ENCODE measurements around the gene WDR72.

WDR72 gene

DNA sequence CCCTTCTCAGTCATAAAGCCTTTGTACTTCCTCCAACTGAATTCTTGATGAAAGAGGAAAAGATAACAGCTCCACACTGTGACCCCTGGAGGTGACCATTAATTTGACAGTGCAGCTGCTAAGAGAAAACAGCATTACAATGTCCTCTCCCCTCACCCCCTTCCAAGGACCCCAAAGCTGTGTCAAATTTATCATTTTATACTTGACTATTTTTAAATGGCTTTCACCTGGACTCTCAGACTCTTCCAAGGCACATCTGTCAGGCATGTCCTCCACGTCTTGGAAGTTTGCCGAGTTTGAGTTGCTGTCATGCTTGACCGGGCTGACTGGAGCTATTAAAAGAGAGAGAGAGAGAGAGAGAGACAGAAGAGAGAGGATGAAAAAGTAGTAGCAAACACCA is 236.5 kb downstream of the WDR72 start:
- no peak overlapping the region for H3K4me3 ChIP-seq (ENCODE audit: low read depth, low read length)
- DNase-seq (ENCODE audit: low read depth), result no peak
- TF ChIP-seq, protein P1, sequence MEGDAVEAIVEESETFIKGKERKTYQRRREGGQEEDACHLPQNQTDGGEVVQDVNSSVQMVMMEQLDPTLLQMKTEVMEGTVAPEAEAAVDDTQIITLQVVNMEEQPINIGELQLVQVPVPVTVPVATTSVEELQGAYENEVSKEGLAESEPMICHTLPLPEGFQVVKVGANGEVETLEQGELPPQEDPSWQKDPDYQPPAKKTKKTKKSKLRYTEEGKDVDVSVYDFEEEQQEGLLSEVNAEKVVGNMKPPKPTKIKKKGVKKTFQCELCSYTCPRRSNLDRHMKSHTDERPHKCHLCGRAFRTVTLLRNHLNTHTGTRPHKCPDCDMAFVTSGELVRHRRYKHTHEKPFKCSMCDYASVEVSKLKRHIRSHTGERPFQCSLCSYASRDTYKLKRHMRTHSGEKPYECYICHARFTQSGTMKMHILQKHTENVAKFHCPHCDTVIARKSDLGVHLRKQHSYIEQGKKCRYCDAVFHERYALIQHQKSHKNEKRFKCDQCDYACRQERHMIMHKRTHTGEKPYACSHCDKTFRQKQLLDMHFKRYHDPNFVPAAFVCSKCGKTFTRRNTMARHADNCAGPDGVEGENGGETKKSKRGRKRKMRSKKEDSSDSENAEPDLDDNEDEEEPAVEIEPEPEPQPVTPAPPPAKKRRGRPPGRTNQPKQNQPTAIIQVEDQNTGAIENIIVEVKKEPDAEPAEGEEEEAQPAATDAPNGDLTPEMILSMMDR (conservative IDR thresholded peaks at IDR 0.05; ENCODE audit: low read depth, low read length), result no peak

DNA sequence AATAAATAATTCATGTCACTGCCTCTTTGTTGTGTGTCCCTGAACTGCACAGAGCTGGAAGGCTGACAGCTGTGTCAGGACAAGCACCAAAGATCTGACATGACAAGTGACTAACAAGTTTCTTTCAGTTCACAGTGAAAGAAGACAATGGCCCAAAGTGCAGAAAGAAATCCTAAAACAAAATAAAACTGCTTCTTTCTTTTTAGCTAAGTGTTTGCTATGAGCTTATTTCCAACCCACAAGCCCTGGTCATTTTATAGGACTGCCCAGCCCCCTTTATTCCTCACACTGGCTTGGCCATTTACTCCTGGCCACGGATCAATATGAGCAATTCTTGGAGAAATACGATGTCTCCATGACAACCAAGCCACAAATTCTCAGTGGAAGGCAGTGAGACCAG is 238.5 kb downstream of the WDR72 start:
- TF ChIP-seq, protein P1 (conservative IDR thresholded peaks at IDR 0.05; ENCODE audit: low read depth, low read length), result no peak
- no peak for DNase-seq (ENCODE audit: low read depth)
- H3K4me3 ChIP-seq (ENCODE audit: low read depth, low read length), result no peak overlapping the region

DNA sequence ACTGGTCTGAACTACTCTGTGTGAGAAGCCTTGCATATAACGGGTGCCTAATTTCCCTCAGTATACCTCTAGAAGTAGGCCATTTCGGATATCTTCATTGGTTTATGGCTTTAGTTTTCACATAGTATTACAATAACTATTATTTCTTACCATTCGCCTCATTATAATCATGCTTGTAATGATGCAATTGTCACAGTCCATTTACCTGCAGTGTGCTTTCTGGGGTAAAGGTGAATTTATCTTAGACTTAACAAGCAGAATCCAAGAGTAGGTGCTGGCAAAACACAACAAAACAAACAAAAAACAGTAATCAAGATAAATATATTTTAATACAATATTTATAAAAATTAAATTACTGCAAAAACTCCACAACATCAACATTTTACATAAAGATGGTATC is 246.0 kb downstream of the WDR72 start:
- no peak for DNase-seq (ENCODE audit: low read depth)
- TF ChIP-seq, protein P1 (conservative IDR thresholded peaks at IDR 0.05; ENCODE audit: low read depth, low read length), result no peak
- no peak overlapping the region for H3K4me3 ChIP-seq (ENCODE audit: low read depth, low read length)

DNA sequence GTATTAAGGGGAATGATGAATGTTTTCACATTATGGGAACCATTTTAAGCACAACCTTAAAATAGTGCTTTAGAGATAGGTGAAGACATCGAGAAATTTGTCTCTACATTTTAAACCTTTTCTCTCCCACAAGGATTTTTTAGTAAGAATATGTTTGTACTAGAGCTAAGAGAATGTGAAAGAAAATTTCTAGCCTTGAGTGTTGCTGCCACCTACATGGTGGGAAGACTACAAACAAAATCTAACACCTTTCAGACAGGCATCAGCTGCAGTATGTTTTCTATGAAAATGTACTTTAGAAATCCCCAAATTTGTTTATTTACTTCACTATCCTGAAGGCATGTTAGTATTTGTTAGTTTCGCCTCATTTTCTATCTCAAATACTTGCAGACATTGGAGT is 247.4 kb downstream of the WDR72 start:
- DNase-seq (ENCODE audit: low read depth), result no peak
- TF ChIP-seq, protein P1 (conservative IDR thresholded peaks at IDR 0.05; ENCODE audit: low read depth, low read length), result no peak
- no peak overlapping the region for H3K4me3 ChIP-seq (ENCODE audit: low read depth, low read length)

DNA sequence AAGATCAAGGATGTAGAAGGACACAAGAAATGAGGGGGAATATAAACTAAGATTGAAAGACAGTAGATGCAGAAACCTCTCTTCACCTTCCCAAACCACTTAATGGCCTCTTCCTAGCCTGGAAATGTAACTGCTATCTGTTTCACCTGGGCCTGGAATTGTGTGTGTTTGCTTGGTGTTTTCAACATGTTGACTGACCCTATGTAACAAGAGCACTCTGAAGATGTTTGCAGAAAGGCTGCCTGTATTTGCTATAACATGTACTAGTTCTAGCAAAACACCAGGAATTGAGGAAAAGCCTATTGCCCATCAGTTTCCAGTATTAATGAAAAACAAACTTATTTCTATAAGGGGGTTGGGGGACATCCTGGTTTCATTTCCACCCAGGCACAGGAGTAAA is 248.3 kb downstream of the WDR72 start:
- no peak overlapping the region for H3K4me3 ChIP-seq (ENCODE audit: low read depth, low read length)
- DNase-seq (ENCODE audit: low read depth), result no peak
- TF ChIP-seq, protein P1 (conservative IDR thresholded peaks at IDR 0.05; ENCODE audit: low read depth, low read length), result no peak

DNA sequence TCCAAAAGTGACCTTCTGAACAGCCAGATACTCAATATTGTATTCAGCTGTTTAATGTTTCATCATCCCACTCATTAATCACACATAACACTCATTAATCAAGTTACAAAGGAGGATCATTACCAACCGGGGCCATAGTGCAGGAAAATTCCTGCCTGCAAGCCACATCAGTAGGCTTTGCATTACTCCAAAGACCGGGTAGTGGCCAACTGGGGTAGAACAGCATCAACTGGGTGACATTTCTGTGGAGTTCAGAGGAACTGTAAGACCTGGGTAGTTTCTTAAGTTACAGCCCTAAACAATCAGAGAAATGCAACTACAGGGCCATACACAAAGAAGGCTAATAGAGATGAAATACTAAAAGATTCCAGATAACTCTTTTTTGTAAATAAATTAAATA is 253.1 kb downstream of the WDR72 start:
- no peak for DNase-seq (ENCODE audit: low read depth)
- H3K4me3 ChIP-seq (ENCODE audit: low read depth, low read length), result no peak overlapping the region
- TF ChIP-seq, protein P1 (conservative IDR thresholded peaks at IDR 0.05; ENCODE audit: low read depth, low read length), result no peak

DNA sequence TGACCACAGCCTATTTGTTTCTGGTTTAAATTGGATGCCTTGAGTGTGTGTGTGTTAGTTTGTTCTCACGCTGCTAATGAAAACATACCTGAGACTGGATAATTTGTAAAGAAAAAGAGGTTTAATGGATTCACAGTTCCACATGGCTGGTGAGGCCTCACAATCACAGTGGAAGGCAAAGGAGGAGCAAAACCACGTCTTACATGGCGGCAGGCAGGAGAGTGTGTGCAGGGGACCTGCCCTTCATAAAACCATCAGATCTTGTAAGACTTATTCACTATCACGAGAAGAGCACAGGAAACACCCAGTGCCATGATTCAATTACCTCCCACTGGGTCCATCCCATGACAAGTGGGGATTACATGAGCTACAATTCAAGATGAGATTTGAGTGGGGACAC is 260.5 kb downstream of the WDR72 start:
- DNase-seq (ENCODE audit: low read depth), result no peak
- no peak overlapping the region for H3K4me3 ChIP-seq (ENCODE audit: low read depth, low read length)
- TF ChIP-seq, protein P1 (conservative IDR thresholded peaks at IDR 0.05; ENCODE audit: low read depth, low read length), result no peak

Measured in choroid plexus epithelial cell (primary cell).